Dermis microvascular lymphatic vessel endothelial cell (primary cell): ENCODE measurements around the gene TXNDC17. TPM values are rescaled to one million over a fixed set of nuclear protein-coding genes. Genes with fewer than 3 reads are reported as not detected.
A peak's percentile ranks its signal among the peaks of the same experiment; 100 is the strongest.
"Not testable (repeated sequence)": the region's sequence is repeated elsewhere in the genome, so short reads cannot be mapped to it uniquely, and the experiment has no call there.

Experiments used
- DNase-seq, 2 donors: peaks; one replicate each; pipeline versions ENCODE4 v3.0.0 to v3.0.0-alpha.2; 2010; ENCODE audit warnings: low read depth in 2 of 2
- total RNA-seq: library from RNA; depleted of rRNA; stranded (reverse); fragments of >200 nt; gene quantifications from 2 replicates; pipeline ENCODE4 v1.2.1, GENCODE V29; 2014

The TXNDC17 gene
- total RNA-seq, 1 donor from 2014 or later = 85.4 TPM

- no peak for DNase-seq
Measured at GRCh38 chr17:6636616-6637457, 4.0 kb upstream of the TXNDC17 start.

- no peak for DNase-seq
Measured at GRCh38 chr17:6637458-6637840, 3.4 kb upstream of the TXNDC17 start.

- DNase-seq = no peak
Measured at GRCh38 chr17:6638046-6638908, 2.6 kb upstream of the TXNDC17 start.

GRCh38 chr17:6639014-6639585 is 1.8 kb upstream of the TXNDC17 start:
- no peak for DNase-seq

DNA sequence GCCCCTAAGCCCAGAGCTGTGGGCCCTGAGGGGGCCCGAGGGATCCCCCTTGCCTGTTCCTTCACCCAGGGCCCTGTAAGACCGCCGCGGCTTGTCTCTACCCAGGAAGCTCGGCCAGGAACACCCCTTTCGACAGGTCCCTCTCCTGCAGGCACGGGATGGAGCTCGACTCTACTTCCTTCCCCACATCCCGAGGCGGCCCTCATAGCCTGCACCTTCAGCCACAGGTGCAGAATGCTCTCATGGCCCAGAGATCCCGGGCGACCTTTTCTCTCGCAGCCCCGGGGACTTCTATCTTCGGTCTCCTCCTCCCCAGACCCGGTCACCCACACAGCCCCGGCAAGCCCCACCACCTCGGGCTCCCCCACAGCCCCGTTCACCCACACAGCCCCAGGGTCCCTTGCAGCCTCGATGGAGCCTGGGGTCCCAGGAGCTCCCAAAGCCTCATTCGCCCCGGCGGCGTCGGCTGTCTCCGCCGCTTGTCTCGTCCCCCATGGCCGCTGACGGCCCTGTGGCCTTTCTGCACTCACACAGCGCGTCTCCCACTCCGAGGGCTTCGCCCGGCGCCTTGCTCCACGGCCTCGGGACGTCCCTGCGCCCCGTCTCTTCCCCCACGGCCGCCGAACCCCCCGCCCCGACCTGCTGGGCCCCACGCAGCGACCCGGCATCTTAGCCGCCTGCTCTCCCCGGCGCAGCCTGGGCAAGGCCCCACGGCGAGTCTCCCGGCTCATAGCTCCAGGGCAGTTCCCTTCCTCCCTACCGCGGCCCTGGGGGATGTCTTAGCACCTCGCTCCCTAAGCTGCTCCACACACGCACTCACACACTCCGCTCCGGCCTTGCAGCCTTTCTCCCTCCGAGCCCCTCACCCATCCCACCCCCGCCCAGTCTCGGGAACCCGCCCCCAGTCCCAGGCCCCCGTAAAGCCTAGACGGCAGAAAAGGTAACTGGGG is 999 bp upstream of the TXNDC17 start:
- peak in 1 of 2 donors; percentile 49 for DNase-seq

DNA sequence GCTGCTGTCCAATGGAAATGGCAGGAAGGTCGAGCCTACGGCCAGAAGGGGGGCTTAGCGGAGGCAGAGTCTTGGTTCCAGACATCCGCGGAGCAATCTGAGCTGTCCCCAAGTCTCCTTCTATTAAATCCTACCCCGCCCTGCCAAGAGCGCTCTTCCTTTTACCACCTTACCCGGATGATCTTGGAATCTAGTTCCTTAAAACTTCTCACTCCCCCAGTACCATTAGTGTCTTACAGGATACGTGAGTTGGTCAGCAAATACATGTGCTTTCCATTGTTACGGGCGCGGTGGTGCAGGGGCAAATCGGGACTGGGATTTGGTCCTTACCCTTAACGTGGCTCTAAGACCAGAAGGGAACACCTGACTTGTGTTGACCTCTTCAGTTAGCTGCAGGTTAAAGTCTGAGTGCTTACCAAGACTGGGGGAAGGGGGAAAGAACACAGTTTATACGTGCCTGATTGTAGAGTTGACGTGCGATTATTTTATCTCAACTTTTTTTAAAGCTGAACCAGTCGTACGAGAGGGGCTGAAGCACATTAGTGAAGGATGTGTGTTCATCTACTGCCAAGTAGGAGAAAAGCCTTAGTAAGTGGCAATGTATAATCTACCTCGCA is 495 bp downstream of the TXNDC17 start:
- no peak for DNase-seq

DNA sequence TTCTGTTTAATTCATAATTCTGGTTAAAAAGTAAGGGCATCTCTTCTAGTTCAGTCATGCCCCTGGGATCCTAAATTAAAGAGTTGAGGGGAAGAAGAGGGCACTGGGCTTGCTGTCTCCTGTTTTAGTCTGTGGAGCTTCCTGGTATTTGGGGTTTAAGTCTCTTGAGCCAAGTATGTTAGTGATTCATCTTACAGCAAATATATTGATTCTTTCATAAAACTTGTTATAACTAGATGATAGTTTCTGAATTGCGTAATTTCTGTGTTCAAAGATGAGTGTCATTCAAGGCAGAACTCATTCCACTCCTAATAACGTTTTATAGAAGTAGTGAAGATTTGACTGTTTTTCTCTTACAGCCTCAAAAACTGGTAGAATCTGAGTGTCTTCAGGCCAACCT is 1.7 kb downstream of the TXNDC17 start:
- no peak for DNase-seq

- DNase-seq = no peak
Measured at GRCh38 chr17:6643451-6644125, 2.7 kb downstream of the TXNDC17 start.

GRCh38 chr17:6648181-6648580 is 7.3 kb downstream of the TXNDC17 start:
- DNase-seq = peak in 1 of 2 donors; percentile 37

GRCh38 chr17:6651354-6651918 is 10.6 kb downstream of the TXNDC17 start, which contains the start of the genes C17orf100 and MED31:
TSS of gene C17orf100 (plus strand) at chr17:6651762. CDS start at chr17:6651914, 152 bp downstream.
TSS of gene MED31 (minus strand) at chr17:6651605. CDS start at chr17:6651528, 77 bp downstream.
- peak; percentile 80 to 89 for DNase-seq

GRCh38 chr17:6651919-6652452 is 11.1 kb downstream of the TXNDC17 start:
- DNase-seq = peak in 1 of 2 donors; percentile 10

DNA sequence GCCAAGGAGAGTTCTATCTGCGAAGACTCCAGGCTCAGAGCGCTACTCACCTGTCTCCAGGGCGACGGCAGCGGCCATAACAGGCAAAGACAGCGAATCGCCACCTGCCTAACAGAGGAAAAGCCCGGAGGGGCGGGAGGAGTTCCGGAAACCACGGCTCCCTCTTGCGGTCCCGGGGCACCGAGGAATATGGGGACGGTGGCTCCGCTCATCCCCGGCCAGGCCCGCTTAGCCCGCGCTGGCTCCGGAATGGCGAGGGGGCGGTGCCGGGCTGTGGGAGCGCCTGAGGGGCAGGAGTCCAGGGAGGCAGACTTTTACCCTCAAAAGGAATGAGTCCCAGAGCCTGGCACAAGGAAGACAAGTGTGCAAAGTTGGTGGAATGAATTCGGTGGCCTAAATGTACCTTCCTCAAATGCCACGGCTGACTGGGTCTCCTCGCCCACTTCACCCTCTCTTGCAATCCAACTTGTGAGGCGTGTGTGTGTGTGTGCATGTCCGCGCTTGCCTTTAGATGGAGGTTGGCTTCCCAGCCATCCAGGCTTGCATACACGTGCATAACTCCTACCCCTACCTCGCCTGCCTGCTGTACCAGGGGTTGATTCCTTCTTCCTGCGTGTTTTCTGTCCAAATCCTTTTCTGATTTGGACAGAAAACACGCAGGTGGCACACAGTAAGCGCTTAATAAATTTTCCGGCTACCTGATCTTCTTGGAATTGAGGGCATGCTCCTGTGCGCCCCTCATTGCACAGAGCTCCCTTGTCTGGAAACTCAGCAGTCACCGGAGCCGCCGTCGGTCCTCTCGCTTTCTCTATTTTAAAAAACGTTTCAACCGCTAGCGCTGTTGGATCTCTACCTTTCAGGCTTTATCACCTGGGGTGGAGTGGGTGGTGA is 14.2 kb downstream of the TXNDC17 start:
- peak in 1 of 2 donors; percentile 16 for DNase-seq

DNA sequence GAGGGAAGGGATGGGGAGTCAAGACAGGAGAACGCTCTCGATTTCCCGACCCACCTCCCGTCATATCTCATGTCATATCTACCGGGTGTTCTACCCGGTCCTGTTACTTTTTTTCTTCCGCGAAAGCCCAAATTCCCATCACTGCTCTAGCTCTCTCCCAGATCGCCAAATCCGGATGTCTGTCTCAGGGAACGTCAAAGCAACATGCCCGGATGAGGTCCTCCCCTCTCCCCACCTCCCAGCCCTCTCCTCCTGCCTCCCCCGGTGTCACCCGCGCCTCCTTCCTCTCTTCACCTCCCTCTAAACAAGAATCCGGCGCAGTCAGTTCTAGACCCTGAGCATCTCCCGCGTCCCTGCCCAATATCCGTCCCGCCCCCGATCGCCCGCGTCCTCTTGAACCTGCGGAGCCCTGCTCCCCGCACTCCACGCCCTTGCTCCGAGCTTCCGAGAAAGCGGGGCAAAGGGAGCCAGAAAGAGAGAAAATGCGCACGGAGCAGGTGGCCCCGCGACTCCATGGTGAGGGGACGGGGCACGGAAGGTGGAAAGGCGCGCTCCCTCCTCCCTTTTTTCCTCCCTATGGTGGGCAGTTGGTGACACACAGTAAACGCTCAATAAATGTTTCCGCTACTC is 15.0 kb downstream of the TXNDC17 start:
- DNase-seq = not testable (repeated sequence)

GRCh38 chr17:6656797-6657632 is 16.2 kb downstream of the TXNDC17 start:
- DNase-seq = not testable (repeated sequence)

DNA sequence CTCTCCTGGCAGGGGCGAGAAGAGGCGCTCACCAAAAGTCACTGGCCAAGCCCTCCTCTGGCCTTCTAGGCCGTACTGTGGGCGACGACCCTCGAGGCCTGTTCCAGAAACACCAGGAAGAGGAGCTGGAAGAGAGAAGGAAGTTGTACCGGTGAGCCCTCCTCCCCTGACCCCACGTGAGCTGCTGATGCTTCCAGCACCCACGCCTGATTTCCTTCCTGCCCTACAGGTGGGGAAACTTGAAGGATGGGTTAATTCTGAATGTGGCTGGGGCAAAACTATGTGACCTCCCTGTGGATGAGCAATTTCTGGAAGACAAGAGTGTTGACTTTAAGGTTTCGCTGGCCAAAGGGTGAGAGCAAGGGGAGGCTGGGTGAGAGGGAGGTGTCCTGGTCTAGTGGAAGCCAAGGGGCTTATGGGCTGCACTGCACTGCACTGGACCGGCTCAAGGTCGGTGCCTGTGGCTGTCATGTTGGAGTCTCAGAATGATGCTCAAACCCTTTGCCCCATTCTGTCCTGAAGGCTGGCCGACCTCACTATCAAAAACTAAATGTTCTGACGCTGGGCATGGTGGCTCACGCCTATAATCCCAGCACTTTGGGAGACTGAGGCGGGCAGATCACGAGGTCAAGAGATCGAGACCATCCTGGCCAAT is 16.9 kb downstream of the TXNDC17 start:
- no peak for DNase-seq

DNA sequence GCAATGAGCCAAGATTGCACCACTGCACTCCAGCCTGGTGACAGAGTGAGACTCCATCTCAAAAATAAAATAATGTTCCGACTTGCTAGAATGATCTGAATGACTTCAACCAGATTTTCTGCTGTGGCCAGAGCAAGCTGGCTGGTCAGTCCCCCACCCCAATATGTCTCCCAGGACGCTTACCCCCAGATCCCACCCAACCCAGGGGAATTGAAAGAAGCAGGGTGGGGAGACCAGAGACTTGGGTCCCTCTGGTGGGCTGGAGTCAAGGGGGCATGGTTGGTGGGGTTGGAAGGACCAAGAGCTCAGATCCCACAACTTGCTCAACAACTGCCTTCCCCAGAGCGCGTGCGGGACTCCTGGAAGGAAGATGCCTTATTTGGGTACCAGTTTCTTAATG is 17.6 kb downstream of the TXNDC17 start:
- DNase-seq = not testable (repeated sequence)
